GM19043 (cell line): ENCODE data around the gene MYBPC2.
A peak's percentile ranks its signal among the peaks of the same experiment; 100 is the strongest.
"Not testable (repeated sequence)": the region's sequence is repeated elsewhere in the genome, so short reads cannot be mapped to it uniquely, and the experiment has no call there.

Experiments
- ATAC-seq: cut with Tn5 transposase; IDR thresholded peaks from one replicate; pipeline ENCODE4 v1.9.1; 2021; ENCODE audit warnings: low read depth; ENCODE audit not compliant: unreplicated experiment

Gene MYBPC2

DNA sequence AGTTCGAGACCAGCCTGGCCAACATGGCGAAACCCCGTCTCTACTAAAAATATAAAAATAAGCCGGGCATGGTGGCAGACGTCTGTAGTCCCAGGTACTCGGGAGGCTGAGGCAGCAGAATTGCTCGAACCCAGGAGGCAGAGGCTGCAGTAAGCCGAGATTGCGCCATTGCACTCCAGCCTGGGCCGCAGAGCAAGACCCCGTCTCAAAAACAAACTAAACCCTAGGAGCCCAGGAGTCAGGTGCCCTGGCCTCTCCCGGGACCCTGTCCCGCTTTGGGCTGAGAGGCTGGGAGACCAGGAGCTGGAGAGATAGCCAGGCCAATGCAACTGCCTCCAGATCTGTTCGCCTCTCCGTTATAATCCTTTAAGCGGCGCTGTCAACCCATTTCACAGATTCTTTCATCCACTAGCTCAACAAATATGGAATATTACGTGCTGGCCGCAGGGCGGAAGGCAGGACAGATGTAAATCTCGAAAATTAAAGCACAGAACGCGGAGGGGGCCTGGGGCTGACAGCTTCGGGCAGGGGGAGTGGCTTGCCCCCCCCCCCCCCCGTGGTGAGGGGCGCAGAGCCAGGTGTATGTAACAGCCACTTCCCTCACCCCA lies 5.3 kb upstream of the MYBPC2 start:
- ATAC-seq, result no peak

DNA sequence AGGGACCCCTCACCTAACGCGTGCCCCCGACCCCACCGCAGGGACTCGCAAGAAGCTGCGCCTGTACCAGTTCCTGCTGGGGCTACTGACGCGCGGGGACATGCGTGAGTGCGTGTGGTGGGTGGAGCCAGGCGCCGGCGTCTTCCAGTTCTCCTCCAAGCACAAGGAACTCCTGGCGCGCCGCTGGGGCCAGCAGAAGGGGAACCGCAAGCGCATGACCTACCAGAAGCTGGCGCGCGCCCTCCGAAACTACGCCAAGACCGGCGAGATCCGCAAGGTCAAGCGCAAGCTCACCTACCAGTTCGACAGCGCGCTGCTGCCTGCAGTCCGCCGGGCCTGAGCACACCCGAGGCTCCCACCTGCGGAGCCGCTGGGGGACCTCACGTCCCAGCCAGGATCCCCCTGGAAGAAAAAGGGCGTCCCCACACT lies 4.7 kb upstream of the MYBPC2 start:
- ATAC-seq, result no peak

DNA sequence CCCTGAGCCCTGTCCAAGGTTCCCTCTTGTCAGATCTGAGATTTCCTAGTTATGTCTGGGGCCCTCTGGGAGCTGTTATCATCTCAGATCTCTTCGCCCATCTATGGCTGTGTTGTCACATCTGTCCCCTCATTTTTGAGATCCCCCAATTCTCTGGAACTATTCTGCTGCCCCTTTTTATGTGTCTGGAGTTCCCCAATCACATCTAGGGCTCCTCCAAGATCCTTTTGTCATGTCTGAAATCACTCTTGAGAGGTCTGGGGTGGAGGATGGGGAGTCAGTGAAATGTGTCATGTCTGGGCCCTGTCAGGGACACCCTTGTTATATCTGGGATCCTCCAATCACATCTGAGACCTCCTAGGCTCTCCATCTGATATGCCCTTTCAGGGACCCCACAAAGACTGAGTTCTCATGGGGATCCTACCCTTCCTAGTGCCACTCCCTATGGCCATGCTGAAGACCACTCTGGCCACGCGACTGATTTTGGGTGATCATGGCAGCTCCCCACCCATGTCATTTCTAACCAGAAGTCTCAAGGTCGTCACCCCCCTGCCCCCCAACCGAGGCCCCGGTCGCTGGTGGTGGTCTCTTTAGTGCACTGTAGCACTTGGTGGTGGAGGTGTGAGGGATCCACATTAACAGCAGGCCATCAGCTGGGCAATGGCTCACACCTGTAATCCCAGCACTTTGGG lies 3.8 kb upstream of the MYBPC2 start:
- no peak for ATAC-seq

GRCh38 chr19:50430888-50431342 lies 1.8 kb upstream of the MYBPC2 start:
- ATAC-seq, result no peak

GRCh38 chr19:50431343-50432220 lies 1.1 kb upstream of the MYBPC2 start:
- peak; percentile 59 for ATAC-seq

DNA sequence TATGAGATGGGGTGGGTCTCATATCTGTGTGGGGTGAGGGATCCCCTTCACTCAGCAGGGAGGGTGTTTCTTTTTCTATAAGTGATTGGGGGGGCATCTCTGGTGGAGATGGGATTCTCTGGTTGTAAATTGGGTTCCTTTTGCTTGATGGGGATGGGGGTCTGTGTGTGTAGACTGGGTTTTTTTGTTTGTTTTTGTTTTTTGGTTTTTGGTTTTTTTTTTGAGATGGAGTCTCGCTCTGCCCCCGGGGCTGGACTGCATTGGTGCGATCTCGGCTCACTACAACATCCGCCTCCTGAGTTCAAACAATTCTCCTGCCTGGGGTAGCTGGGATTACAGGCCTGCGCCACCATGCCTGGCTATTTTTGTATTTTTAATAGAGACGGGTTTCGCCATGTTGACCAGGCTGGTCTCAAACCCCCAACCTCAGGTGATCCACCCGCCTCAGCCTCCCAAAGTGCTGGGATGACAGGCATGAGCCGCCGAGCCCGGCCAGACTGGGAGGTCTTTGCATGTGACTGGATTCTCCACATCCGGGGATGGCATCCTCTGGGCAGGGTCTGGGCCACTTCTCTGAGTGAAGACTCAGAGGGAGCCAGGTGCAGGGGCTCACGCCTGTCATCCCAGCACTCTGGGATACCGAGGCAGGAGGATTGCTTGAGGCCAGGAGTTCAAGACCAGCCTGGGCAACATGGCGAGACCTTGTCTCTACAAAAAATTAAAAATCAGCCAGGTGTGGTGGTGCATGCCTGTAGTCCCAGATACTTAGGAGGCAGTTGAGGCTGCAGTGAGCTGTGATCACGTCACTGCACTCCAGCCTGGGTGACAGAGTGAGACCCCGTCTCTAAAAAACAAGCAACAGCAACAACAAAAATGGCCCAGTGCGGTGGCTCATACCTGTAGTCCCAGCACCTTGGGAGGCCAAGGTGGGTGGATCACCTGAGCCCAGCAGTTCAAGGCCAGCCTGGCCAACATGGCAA lies 799 bp downstream of the MYBPC2 start:
- ATAC-seq, result no peak

DNA sequence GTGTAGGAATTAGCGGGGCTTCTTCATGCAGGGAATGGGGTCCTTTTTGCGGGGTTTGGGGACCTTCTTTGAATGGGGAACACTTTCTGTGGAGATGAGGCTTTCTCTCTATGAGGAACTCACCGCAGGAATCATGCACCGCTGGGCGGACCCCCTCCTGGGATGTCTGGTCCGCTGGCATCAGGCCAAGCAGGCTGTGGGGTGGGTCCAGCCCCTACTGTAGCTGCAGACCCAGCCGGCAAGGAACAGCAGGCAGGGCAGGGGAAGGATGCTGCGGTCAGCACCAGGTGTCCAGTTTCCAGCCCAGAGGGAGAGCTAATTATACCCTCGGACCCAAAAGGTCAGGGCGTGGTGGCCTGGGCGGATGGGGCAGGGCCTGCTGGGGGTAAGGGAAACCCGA lies 1.8 kb downstream of the MYBPC2 start:
- ATAC-seq, result no peak

DNA sequence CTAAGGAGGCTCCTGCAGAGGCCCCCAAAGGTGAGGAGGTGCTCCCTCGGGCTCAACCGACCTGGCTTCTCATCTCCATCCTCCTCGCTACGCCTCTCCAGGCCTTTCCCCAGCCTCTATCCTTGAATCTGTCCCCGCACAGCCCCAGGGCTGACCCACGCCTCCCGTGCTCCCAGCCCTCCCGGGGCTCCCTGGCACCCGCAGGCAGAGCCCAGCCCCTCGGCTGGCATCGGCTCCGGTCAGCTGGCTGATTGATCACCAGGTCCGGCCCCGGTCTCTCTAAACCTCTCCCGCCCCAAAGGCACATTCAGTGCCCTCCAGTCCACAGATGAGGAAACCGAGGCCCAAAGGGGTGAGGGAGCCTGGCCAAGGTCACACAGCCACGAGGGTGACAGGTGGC lies 2.5 kb downstream of the MYBPC2 start:
- ATAC-seq, result no peak

- ATAC-seq, result no peak
These were observed 2.9 kb downstream of the MYBPC2 start for GRCh38 chr19:50435627-50436026.

DNA sequence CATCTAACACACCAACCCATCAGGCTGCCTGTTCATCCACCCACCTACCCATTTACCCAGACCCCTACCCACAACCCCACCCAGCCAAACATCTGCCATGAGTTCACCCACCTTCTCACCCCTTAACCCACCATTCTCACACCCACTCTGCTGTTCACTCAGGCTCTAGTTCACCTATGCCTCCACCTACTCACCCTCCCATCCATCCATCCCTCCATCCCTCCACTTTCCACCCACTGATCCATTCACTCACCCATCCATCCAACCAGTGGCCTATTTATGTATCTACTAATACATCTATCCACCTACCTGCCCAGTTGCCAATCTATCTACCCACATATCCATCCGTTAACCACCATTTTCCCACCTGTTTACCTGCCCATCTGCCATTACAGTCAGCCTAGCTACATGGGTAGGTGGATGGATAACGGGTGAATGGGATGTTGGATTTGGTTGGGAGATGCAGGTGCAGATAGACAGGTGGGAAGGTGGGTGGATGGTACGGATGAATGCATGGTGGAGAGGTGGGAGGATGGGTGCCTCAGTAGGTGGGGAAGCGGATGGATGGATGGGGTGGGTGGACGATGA lies 5.3 kb downstream of the MYBPC2 start:
- ATAC-seq, result no peak

DNA sequence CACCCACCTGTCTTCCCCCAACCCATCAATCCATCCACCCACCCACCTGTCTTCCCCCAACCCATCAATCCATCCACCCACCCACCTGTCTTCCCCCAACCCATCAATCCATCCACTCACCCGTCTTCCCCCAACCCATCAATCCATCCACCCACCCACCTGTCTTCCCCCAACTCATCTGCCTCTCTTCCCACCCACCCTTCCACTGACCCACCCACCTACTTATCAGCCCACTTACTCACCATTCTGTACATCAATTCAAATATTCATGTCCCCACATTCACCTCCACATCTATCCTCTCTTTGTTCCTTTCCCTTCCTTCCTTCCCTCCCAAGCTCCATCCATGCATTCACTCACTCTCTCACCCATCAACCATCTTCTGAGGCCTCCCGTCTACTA lies 6.4 kb downstream of the MYBPC2 start:
- not testable (repeated sequence) for ATAC-seq

DNA sequence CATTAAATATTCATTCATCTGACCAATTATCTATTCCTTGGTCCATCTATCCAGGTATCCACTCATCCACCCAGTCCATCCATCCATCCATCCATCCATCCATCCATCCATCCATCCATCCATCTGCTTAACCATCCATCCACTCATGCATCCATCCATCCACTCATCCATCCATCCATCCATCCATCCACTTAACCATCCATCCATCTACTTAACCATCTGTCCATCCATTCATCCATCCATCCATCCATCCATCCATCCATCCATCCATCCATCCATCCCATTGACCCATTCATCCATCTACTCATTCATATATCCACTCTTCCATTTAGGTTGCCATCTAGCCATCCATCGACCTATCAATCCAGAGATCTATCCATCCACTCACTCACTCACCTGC lies 11.4 kb downstream of the MYBPC2 start:
- no peak for ATAC-seq

DNA sequence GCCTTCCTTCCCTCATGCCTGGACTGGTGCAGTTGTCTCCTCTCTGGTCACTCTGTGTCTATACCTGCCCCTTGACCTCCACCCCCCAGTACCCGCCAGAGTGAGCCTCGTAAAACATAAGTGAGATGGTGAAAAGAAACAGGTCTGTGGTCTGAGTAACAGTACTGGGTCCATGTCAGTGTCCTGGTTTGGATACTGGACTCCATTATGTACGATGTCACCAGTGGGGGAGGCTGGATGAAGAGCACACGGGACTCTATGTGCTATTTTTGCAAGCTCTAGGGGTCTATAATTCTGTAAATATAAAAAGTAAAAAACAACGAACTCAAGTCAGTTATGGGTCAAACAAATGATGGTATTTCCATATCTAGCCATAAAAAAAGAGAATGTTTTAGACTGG lies 14.4 kb downstream of the MYBPC2 start:
- ATAC-seq, result no peak

DNA sequence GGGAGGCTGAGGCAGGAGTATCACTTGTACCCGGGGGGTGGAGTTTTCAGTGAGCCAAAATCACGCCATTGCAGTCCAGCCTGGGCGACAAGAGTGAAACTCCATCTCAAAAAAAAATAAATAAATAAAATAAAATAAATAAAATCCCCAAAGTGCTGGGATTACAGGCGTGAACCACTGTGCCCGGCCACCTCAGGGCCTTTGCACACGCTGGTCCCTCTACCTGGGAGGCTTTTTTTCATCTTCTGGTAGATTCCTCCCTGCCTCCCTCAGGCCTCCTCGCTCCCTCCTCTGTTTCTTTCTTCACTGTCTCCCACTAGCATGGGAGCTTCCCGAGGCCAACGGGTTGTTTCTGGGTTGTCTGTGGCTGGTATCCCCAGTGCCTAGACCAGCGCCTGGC lies 15.1 kb downstream of the MYBPC2 start:
- ATAC-seq, result no peak

GRCh38 chr19:50449236-50449899 lies 16.7 kb downstream of the MYBPC2 start:
- no peak for ATAC-seq

DNA sequence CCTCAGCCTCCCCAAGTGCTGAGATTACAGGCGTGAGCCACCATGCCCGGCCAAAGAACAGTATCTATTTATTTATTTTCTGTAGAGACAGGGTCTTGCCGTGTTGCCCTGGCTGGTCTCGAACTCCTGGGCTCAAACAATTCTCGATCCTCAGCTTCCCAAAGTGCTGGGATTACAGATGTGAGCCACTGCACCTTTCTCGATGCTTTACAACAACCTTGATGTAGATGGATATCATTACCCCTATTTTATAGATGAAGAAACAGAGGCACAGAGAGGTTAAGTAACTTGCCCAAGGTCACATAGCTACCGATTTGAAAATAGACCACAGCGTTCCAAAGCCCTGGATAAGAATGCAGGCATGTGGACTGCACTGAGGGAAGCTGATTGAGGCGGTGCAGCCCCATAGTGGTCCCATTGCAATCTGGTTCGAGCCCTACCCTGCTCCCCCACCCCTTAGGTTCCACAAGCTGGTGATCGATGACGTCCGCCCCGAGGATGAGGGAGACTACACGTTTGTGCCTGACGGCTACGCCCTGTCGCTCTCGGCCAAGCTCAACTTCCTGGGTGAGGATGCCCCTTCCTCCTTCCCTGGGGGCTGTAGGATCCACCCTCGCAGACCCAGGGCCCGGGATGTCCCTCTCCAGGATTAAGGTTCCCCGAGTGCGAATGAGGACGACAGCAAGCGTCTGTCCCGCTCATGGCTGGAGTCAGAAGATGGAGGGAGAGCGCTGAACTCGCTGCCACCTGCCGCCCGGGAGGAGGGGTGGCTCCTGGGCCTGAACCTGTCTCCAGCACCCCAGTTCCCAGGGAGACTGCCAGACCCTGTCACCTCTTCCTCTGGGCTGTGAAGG lies 17.9 kb downstream of the MYBPC2 start:
- ATAC-seq, result no peak

- no peak for ATAC-seq
These were observed 18.5 kb downstream of the MYBPC2 start for GRCh38 chr19:50451223-50451534.

DNA sequence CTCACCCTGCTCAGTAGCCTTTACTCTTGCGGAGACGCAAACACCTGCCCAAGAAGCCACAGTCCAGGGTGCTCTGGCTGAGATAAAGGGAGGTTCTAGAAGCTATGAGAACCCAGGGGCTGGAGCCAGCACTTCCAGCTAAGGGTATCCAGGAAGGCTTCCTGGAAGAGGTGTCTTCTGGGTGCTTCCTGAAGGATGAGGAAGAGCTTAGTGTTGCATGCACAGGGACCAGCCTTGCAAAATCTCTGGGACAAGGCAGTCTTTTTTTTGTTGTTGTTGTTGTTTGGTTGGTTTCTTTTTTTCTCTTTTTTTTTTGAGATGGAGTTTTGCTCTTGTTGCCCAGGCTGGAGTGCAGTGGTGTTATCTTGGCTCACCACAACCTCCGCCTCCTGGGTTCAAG lies 20.6 kb downstream of the MYBPC2 start:
- ATAC-seq, result no peak

DNA sequence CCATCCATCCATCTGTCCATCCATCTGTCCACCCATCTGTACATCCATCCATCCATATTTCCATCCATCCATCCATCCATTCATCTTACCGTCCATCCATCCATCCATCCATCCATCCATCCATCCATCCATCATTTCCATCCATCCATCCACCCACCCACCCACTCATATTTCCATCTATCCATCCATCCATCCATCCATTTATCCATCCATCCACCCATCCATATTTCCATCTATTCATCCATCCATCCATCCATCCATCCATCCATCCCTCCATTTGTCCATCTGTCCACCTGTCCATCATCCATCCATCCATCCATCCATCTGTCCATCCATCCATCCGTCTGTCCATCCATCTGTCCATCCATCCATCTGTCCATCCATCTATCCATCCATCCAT lies 23.3 kb downstream of the MYBPC2 start:
- no peak for ATAC-seq
